Left kidney (tissue), 8 donors: ENCODE measurements around the gene PRODH2. TPM values are rescaled to one million over a fixed set of nuclear protein-coding genes. Genes with fewer than 3 reads are reported as not detected.

Experiments used
- DNase-seq: peaks from one replicate; pipeline ENCODE4 v3.0.0-alpha.2; 2013
- long read RNA-seq, 8 donors: transcript quantifications; one replicate each; lab custom pipeline, GENCODE V29; 2026
- polyA plus RNA-seq: library from polyadenylated mRNA; unstranded; fragments of 120-200 nt; gene quantifications from one replicate; pipeline ENCODE4 v1.2.1, GENCODE V29; 2013; ENCODE audit not compliant: insufficient read length

Gene PRODH2
- 39.3 TPM for polyA plus RNA-seq
- long read RNA-seq, donor 1, partial matches to known transcripts, result 24 of 27 reads
- long read RNA-seq, donor 1, other reads (novel, unspliced or antisense), result 0 of 27 reads
- long read RNA-seq, donor 2, partial matches to known transcripts, result 5 of 8 reads
- long read RNA-seq, donor 2, other reads (novel, unspliced or antisense), result 0 of 8 reads
- long read RNA-seq, donor 3, transcript PRODH2-203 (2 exons, 515 nt), result major isoform, 6 of 12 reads
- long read RNA-seq, donor 3, partial matches to known transcripts, result 6 of 12 reads
- long read RNA-seq, donor 3, other reads (novel, unspliced or antisense), result 0 of 12 reads
- long read RNA-seq, donor 4, result 0 reads
- long read RNA-seq, donor 5, partial matches to known transcripts, result 13 of 21 reads
- long read RNA-seq, donor 5, other reads (novel, unspliced or antisense), result 0 of 21 reads
- long read RNA-seq, donor 6, transcript PRODH2-203 (2 exons, 515 nt), result major isoform, 6 of 15 reads
- long read RNA-seq, donor 6, partial matches to known transcripts, result 9 of 15 reads
- long read RNA-seq, donor 6, other reads (novel, unspliced or antisense), result 0 of 15 reads
- long read RNA-seq, donor 7, transcript PRODH2-203 (2 exons, 515 nt), result major isoform, 6 of 13 reads
- long read RNA-seq, donor 7, partial matches to known transcripts, result 6 of 13 reads
- long read RNA-seq, donor 7, other reads (novel, unspliced or antisense), result 0 of 13 reads
- long read RNA-seq, donor 8, result 0 reads

- no peak for DNase-seq
Measured at GRCh38 chr19:35812220-35813042, at the start of gene PRODH2. TSS of gene PRODH2 (minus strand) at chr19:35812845. CDS start at chr19:35812805, 40 bp downstream.

GRCh38 chr19:35861640-35862160 lies 49.1 kb upstream of the PRODH2 start:
- DNase-seq, result no peak

GRCh38 chr19:35860818-35861639 lies 48.4 kb upstream of the PRODH2 start:
- no peak for DNase-seq

- DNase-seq, result no peak
Measured at GRCh38 chr19:35860436-35860817, 47.8 kb upstream of the PRODH2 start.

- DNase-seq, result no peak
Measured at GRCh38 chr19:35859414-35859813, 46.8 kb upstream of the PRODH2 start.

GRCh38 chr19:35858311-35858710 lies 45.7 kb upstream of the PRODH2 start:
- no peak for DNase-seq

- DNase-seq, result no peak
Measured at GRCh38 chr19:35856546-35857149, 44.0 kb upstream of the PRODH2 start, which contains the start of gene KIRREL2. TSS of gene KIRREL2 (plus strand) at chr19:35856911. CDS start at chr19:35857120, 209 bp downstream.

- DNase-seq, result no peak
Measured at GRCh38 chr19:35853038-35853756, 40.6 kb upstream of the PRODH2 start.

- no peak for DNase-seq
Measured at GRCh38 chr19:35852029-35852780, 39.6 kb upstream of the PRODH2 start, which contains the start of gene NPHS1. TSS of gene NPHS1 (minus strand) at chr19:35852504. CDS start at chr19:35851837, 667 bp downstream.

- no peak for DNase-seq
Measured at GRCh38 chr19:35851213-35852028, 38.8 kb upstream of the PRODH2 start.

GRCh38 chr19:35848919-35849505 lies 36.4 kb upstream of the PRODH2 start:
- no peak for DNase-seq

GRCh38 chr19:35848486-35848885 lies 35.8 kb upstream of the PRODH2 start:
- no peak for DNase-seq

GRCh38 chr19:35847911-35848310 lies 35.3 kb upstream of the PRODH2 start:
- DNase-seq, result no peak

- no peak for DNase-seq
Measured at GRCh38 chr19:35846038-35846668, 33.5 kb upstream of the PRODH2 start.

GRCh38 chr19:35845215-35846037 lies 32.8 kb upstream of the PRODH2 start:
- no peak for DNase-seq

GRCh38 chr19:35844482-35845214 lies 32.0 kb upstream of the PRODH2 start:
- DNase-seq, result no peak
